Left ventricle myocardium superior (tissue), 1 donor: ENCODE data around the gene PRDM15. TPM values are rescaled to one million over a fixed set of nuclear protein-coding genes. Genes with fewer than 3 reads are reported as not detected.

Experiments used
- ATAC-seq: fragments of 200-7000 bp; cut with Tn5 transposase; one replicate; pipeline ENCODE4 v1.9.1; 2020; ENCODE audit warnings: mild to moderate bottlenecking, moderate library complexity
- DNase-seq: peaks from one replicate; pipeline ENCODE4 v3.0.0-alpha.2; 2020
- intact Hi-C: fragments of 100-400 bp; cut with micrococcal nuclease; formaldehyde crosslinking; loops from one replicate; pipeline ENCODE4 v1.11.0; 2022
- total RNA-seq: library from RNA; stranded (reverse); fragmentation: NEBNext Ultra II Directional; extraction: Animal tissue kit (Norgen Biotek cat#: 25700); gene quantifications from one replicate; pipeline ENCODE4 v1.2.1, GENCODE V29; 2021
- donor health status: DM: no; HTN: yes; CAD: no; lungs with severe emphysema.

The PRDM15 gene
- total RNA-seq, 1 donor from 2014 or later, result 3.7 TPM

GRCh38 chr21:41819236-41819855 is 59.8 kb downstream of the PRDM15 start:
- DNase-seq, result no peak
- intact Hi-C loops, result no loop called here
- ATAC-seq, result no peak

GRCh38 chr21:41817877-41818855 is 61.0 kb downstream of the PRDM15 start:
- intact Hi-C loops, result loop anchor here (2.0 kb wide), 1 partner anchor 299 kb away; no protein-coding TSS in a partner anchor
- ATAC-seq, result no peak
- DNase-seq, result no peak

GRCh38 chr21:41817228-41817627 is 61.9 kb downstream of the PRDM15 start:
- DNase-seq (peak; percentile 53), ATAC-seq (peak; percentile 77)
- intact Hi-C loops, result loop anchor here (2.0 kb wide), 1 partner anchor 300 kb away; no protein-coding TSS in a partner anchor

GRCh38 chr21:41816583-41817165 is 62.5 kb downstream of the PRDM15 start:
- DNase-seq, result peak; percentile 76
- ATAC-seq, result peak; percentile 91
- intact Hi-C loops, result loop anchor here (2.0 kb wide), 1 partner anchor 300 kb away; no protein-coding TSS in a partner anchor

GRCh38 chr21:41815652-41816582 is 63.2 kb downstream of the PRDM15 start:
- intact Hi-C loops, result loop anchor here (2.0 kb wide), 1 partner anchor 301 kb away; no protein-coding TSS in a partner anchor
- DNase-seq (no peak), ATAC-seq (peak; percentile 10)

- intact Hi-C loops, result no loop called here
- ATAC-seq, result no peak
- DNase-seq, result no peak
Observed at GRCh38 chr21:41813226-41813625, 65.9 kb downstream of the PRDM15 start.

GRCh38 chr21:41812679-41813078 is 66.5 kb downstream of the PRDM15 start:
- intact Hi-C loops, result no loop called here

GRCh38 chr21:41810597-41810932 is 68.6 kb downstream of the PRDM15 start:
- intact Hi-C loops, result no loop called here
- DNase-seq (no peak), ATAC-seq (no peak)

More at GRCh38 chr21:41812679-41813078, 66.5 kb downstream of the PRDM15 start:
- DNase-seq (no peak), ATAC-seq (no peak)

- ATAC-seq (no peak), DNase-seq (no peak)
- intact Hi-C loops, result no loop called here
Observed at GRCh38 chr21:41809891-41810596, 69.1 kb downstream of the PRDM15 start.

- ATAC-seq, result no peak
- DNase-seq, result no peak
- intact Hi-C loops, result no loop called here
Observed at GRCh38 chr21:41808846-41809245, 70.3 kb downstream of the PRDM15 start.

- no peak for DNase-seq
Observed at GRCh38 chr21:41808094-41808493, 71.0 kb downstream of the PRDM15 start.

GRCh38 chr21:41806773-41807172 is 72.4 kb downstream of the PRDM15 start:
- intact Hi-C loops, result no loop called here
- ATAC-seq (no peak), DNase-seq (no peak)

More at GRCh38 chr21:41808094-41808493, 71.0 kb downstream of the PRDM15 start:
- intact Hi-C loops, result no loop called here
- no peak for ATAC-seq

- DNase-seq, result no peak
- intact Hi-C loops, result no loop called here
- no peak for ATAC-seq
Observed at GRCh38 chr21:41805643-41806042, 73.5 kb downstream of the PRDM15 start.

GRCh38 chr21:41805038-41805437 is 74.1 kb downstream of the PRDM15 start:
- intact Hi-C loops, result no loop called here
- ATAC-seq, result no peak

GRCh38 chr21:41804381-41804780 is 74.8 kb downstream of the PRDM15 start:
- intact Hi-C loops, result no loop called here
- no peak for ATAC-seq
- DNase-seq, result no peak

More at GRCh38 chr21:41805038-41805437, 74.1 kb downstream of the PRDM15 start:
- no peak for DNase-seq

GRCh38 chr21:41803316-41803715 is 75.8 kb downstream of the PRDM15 start:
- DNase-seq (no peak), ATAC-seq (peak; percentile 19)
- intact Hi-C loops, result no loop called here

- peak; percentile 81 for DNase-seq
- intact Hi-C loops, result no loop called here
- peak; percentile 81 for ATAC-seq
Observed at GRCh38 chr21:41802684-41803083, 76.5 kb downstream of the PRDM15 start.

GRCh38 chr21:41802198-41802584 is 77.0 kb downstream of the PRDM15 start:
- intact Hi-C loops, result no loop called here
- DNase-seq (no peak), ATAC-seq (peak; percentile 13)
